Fibroblast of villous mesenchyme (primary cell): Measurements from ENCODE around the gene TRAF3. TPM values are rescaled to one million over a fixed set of nuclear protein-coding genes. Genes with fewer than 3 reads are reported as not detected.

Source experiments
- DNase-seq: peaks from one replicate; pipeline ENCODE4 v3.0.0-alpha.2; 2010; ENCODE audit warnings: low read depth
- H3K4me3 ChIP-seq: 2 replicates; pipeline ENCODE4 v1.5.1; 2011; ENCODE audit warnings: low read depth, mild to moderate bottlenecking, low read length
- CTCF ChIP-seq: IDR thresholded peaks from 2 replicates; pipeline ENCODE4 v1.5.1; 2012; ENCODE audit warnings: low read depth, mild to moderate bottlenecking, low read length; ENCODE audit not compliant: insufficient read depth
- total RNA-seq: library from RNA; depleted of rRNA; stranded (reverse); fragments of >200 nt; gene quantifications from 2 replicates; pipeline ENCODE4 v1.2.3, GENCODE V29; 2012

Gene TRAF3
- total RNA-seq, 1 donor, result 30.7 TPM

DNA sequence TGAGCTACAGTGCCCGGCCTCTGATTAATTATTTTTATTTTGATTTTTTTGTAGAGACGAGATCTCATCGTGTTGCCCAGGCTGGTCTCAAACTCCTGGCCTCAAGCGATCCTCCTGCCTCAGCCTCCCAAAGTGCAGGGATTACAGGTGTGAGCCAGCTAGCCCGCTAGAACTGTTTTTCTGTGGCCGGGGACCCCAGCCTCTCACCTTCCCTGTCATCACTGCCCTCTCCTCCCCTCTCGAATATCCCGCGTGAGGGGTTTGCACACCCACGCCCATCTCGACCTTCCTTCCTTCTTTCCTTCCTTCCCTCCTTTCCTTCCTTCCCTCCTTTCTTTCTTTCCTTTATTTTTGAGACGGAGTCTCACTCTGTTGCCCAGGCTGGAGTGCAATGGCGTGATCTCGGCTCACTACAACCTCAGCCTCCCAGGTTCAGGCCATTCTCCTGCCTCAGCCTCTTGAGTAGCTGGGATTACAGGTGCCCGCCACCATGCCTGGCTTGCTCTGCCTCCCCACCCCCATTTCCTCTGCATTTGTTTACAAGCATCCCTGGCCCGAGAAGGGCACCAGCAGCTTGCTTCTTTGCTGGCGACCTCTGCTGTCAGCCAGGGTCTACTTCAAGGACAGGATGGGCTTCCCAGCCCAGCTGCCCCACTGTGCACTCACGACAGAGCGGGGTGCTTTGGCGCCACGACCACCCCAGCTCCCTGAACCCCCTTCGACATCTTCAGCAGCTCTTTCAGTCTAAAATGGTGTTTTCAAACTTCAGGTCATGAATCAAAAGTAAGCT lies 4.3 kb upstream of the TRAF3 start:
- no peak overlapping the region for H3K4me3 ChIP-seq
- TF ChIP-seq CTCF, result peak; percentile 41
- DNase-seq, result peak; percentile 37

GRCh38 chr14:102774391-102775153 lies 2.7 kb upstream of the TRAF3 start:
- peak; percentile 81 for DNase-seq
- no peak overlapping the region for H3K4me3 ChIP-seq
- peak; percentile 90 for TF ChIP-seq CTCF

DNA sequence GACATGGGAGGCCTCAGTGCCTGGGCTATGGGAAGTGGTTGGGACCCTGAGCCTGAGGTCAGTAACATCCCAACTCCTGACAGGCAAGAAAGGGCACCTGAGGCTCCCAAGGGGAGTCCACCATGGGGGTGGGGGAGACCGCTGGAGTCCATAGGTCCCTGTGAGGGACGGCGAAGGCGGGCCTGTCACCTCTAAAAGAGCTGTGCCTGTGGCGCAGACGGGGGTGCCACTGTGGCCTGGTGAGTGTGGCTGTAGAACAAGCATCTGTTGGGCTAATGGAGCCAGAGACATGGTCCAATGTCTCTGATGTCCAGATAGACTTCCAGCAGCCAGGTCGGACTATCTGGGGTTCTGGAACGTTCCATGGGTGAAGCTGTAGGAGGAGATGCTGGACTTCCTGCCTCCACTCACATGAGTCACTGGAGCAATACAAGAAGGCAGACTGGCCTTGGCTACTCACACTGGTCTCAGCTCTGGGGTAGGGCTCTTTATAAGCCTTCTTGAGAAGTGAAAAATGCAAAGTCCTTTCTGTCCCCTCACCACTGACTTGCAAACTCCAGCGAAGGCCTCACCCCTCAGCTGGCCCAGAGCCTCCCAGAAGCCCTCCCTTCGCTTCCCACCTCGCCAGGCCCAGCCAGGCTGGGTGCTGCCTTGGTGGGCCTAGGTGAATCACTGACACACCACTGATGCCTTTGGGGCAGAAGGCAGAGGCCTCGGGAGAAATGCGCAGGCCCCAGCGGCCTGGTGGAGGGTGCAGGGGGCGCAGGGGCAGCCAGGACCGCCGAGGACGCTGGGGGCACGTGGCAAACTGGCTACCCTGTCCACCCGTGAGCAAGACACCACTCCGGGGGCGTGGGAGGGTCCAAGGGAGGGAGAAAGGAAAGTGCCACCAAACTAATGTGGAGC lies 1.1 kb upstream of the TRAF3 start:
- peak; percentile 55 for DNase-seq
- TF ChIP-seq CTCF, result no peak
- no peak overlapping the region for H3K4me3 ChIP-seq

GRCh38 chr14:102777711-102778337 lies 575 bp downstream of the TRAF3 start:
- no peak for DNase-seq
- TF ChIP-seq CTCF, result no peak
- peak overlapping the region; percentile 65 for H3K4me3 ChIP-seq

GRCh38 chr14:102778338-102779083 lies 1.3 kb downstream of the TRAF3 start:
- H3K4me3 ChIP-seq, result peak overlapping the region; percentile 65
- TF ChIP-seq CTCF, result no peak
- DNase-seq, result peak; percentile 55
